Stomach (tissue), 4 donors: ENCODE results near the gene GJB2.

Experiments
- CTCF ChIP-seq, 7 experiments: fragments of 450-650 bp in 4 of 7; fragments of 200-600 bp in 3 of 7; sonication (generic) in 3 of 7; IDR thresholded peaks; one replicate each; pipeline ENCODE4 v1.5.1; 2016 to 2019; ENCODE audit warnings: antibody characterized with exemption in 7 of 7, control low read depth in 2 of 7, mild to moderate bottlenecking in 1 of 7
- EP300 ChIP-seq: sonication (generic); formaldehyde crosslinking; IDR thresholded peaks from one replicate; pipeline ENCODE4 v1.6.1; 2017; ENCODE audit warnings: antibody characterized with exemption
- POLR2A ChIP-seq, 4 donors: fragments of 450-650 bp; IDR thresholded peaks; one replicate each; pipeline ENCODE4 v1.6.1; 2016; ENCODE audit warnings: antibody characterized with exemption in 4 of 4, control low read depth in 2 of 4, mild to moderate bottlenecking in 1 of 4, moderate library complexity in 1 of 4

- no peak for TF ChIP-seq CTCF (IDR thresholded peaks at IDR 0.05)
- TF ChIP-seq EP300: no peak
- no peak for TF ChIP-seq POLR2A (IDR thresholded peaks at IDR 0.05)
Observed at GRCh38 chr13:20142927-20143480, 49.7 kb downstream of the GJB2 start.
